ENCODE results near the gene CHFR. TPM values are rescaled to one million over a fixed set of nuclear protein-coding genes. Genes with fewer than 3 reads are reported as not detected.
"Not testable (repeated sequence)": the region's sequence is repeated elsewhere in the genome, so short reads cannot be mapped to it uniquely, and the experiment has no call there.

Gene CHFR
- polyA plus RNA-seq (2014; cell fraction: cytosol; rRNA removed) = 39.3 and 39.5 TPM in 2 replicates
- 64.9 and 78.1 TPM in 2 replicates for polyA plus RNA-seq (2014; cell fraction: nucleus; rRNA removed)

GRCh38 chr12:132887513-132888351 lies at the start of gene CHFR:
Gene CHFR (minus strand): TSS chr12:132887605. CDS start chr12:132887328, 277 bp downstream.
- DNase-seq (ENCODE audit: low spot score) = peak; percentile 98

- DNase-seq (ENCODE audit: low spot score) = not testable (repeated sequence)
Observed at GRCh38 chr12:132936921-132937320, 49.5 kb upstream of the CHFR start.

DNA sequence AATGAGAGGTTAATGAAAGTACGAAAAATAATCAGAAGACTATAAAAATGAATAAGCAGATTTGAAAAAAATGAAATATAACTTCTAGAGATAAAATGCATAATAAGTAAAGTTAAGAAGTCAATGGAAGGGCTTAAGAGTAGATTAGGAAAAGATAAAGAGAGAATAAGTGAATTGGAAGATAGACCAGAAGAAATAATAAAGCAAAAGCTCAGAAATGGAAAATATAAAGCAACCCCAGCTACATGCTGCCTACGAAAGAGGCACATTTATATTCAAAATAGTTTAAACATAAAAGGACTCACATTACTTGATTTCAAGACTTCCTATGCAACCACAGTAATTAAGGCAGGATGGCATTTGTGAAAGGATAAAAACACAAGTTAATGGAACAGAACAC lies 48.8 kb upstream of the CHFR start:
- DNase-seq (ENCODE audit: low spot score) = no peak

GRCh38 chr12:132926415-132926833 lies 39.0 kb upstream of the CHFR start:
- DNase-seq (ENCODE audit: low spot score) = no peak

GRCh38 chr12:132925597-132926414 lies 38.4 kb upstream of the CHFR start:
- no peak for DNase-seq (ENCODE audit: low spot score)

- no peak for DNase-seq (ENCODE audit: low spot score)
Observed at GRCh38 chr12:132924356-132924755, 37.0 kb upstream of the CHFR start.

DNA sequence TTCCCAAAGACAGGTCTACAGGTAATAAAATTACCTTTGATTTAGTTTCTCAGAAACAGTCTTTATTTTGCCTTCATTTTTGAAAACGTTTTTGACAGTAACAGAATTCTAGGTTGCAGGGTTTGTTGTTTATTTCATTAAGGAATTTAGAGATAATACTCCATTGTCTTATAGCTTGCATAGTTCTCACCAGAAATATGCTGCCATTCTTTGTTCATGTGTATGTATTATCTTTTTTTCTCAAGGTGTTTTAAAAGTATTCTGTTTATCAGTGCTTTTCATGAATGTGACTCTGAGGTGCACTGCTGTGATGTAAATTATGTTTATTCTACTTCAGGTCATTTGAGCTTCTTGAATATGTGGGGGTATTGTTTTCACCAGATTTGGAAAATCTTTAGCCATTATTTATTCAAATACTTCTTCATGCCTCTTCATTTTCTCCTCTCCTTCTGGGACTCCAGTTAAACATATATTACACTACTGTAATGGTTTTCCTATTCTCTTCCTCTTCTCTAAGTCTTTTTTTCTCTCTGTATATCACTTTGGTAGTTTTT lies 36.0 kb upstream of the CHFR start:
- no peak for DNase-seq (ENCODE audit: low spot score)

DNA sequence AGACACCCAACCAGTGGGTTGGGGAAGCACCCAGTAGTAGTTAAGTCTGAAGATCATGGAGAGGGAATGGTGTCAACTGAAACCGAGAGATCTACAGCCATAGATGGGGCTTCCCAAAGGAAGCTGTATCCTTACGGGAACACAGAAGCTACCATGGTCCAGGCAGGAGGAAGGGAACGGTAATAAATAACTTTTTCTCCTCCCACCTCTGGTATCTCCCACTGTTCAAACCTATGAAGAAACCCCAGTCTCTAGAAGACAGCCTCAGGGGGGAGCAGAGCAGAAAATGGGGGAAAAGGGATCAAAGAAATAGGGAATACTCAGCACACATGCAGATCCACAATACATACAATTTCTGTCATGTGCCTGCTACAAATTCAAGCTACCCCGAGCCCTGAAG lies 35.3 kb upstream of the CHFR start:
- no peak for DNase-seq (ENCODE audit: low spot score)

DNA sequence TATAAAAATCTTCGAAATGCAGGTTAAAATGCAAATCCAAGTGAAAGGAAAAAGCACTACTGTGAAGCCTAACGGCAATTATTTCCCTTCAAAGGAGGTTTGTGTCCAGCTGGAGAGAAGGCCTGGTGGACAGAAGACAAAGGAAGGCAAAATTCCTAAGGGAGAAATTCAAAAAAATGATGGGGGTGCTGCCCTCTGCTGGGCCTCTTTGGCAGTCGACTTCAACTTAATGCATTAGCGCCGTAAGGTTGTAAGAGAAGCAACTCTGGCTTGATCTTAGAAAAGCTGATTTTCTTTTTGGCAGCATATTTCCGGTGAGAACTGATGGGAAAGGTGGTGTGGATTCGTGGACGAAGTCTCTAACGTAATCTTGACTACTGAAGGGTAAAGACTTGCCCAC lies 34.3 kb upstream of the CHFR start:
- no peak for DNase-seq (ENCODE audit: low spot score)

GRCh38 chr12:132918680-132919079 lies 31.3 kb upstream of the CHFR start:
- no peak for DNase-seq (ENCODE audit: low spot score)

GRCh38 chr12:132909030-132909368 lies 21.6 kb upstream of the CHFR start:
- DNase-seq (ENCODE audit: low spot score) = no peak

GRCh38 chr12:132908145-132909029 lies 21.0 kb upstream of the CHFR start:
- peak; percentile 99 for DNase-seq (ENCODE audit: low spot score)

DNA sequence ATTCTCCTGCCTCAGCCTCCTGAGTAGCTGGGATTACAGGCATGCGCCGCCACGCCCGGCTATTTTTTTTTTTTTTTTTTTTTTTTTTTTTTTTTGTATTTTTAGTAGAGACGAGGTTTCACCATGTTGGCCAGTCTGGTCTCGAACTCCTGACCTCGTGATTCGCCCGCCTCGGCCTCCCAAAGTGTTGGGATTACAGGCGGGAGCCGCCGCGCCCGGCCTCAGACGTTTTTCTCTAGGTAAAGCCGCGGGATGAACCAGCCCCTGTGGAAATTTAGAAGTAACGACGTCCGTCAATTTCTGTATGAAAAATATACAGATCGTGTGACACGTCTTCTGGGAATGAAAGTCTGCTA lies 20.4 kb upstream of the CHFR start:
- DNase-seq (ENCODE audit: low spot score) = not testable (repeated sequence)

DNA sequence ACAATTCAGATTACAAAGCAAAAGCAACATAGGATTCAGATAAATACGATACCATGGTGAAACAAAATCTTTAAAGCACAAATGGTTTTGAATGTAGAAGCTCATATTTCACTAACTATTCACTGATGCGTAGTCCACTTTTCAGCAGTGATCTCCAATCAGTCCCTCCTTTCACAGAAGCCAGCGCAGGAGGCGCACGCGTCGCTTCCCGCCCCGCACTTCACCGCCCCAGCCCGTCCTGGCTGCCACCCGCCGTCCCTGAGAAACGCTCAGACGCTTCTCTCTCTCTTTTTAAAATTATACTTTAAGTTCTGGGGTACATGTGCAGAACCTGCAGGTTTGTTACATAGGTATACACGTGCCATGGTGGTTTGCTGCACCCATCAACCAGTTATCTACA lies 19.8 kb upstream of the CHFR start:
- DNase-seq (ENCODE audit: low spot score) = no peak

GRCh38 chr12:132904718-132905328 lies 17.4 kb upstream of the CHFR start:
- no peak for DNase-seq (ENCODE audit: low spot score)

DNA sequence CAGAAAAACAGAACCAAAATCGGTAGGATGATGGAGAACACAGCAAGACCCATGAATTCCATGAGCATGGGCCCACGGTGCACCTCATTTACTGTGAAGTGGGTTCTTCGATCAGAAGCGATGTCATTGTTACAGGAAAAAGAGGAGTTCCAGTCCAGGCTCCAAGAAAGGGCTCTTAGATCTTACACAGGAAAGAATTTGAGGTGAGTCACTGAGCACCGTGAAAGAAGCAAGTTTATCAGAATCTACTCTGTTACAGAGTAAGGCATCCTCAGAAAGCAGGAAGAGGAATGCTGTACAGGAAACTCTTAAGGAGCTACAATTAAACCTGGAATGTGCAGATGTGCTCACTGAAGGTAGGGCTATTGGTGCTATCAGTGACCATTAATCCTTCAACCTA lies 11.6 kb upstream of the CHFR start:
- no peak for DNase-seq (ENCODE audit: low spot score)

- DNase-seq (ENCODE audit: low spot score) = no peak
Observed at GRCh38 chr12:132888852-132889251, 1.4 kb upstream of the CHFR start.

DNA sequence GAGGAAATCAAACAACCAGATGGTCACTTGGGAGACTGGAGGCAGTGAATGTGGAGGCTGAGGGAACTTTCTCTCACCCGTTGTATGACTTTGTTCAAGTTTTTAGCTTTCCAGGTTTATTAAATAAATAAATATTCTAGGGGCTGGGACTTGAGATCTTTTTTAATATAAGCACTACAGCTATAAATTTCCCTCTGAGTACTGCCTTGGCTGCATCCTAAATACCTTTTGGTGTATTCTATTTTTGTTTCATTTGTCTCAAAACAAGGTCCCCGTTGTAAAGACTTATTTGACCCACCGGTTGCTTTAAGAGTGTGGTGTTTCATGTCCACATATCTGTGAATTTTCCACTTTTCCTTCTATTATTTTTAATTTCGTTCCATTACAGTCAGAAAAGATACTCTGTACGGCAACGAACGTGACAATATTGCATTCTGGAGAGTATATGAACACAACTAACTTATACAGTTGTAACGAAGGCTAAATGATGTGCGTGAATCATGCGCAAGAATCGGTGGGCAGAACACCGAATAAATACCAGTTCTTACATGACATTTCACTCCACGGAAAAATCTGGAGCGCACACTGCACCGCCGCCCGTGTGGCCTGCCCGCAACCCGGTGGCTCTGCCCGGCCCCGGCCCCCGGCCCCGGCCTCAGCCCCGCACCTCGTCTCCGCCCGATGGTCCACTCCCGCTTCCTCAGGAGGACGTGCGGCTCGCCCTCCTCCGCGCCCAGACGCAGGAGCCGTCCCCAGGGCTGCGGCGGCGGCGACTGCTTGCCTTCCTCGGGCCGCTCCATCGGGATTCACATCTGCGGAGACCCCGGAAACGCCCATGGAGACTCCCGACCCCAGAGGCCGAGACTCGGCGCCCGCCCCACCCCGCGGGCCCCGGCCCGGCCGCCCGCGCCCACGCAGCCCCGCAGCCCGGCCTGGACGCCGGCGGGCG lies 602 bp downstream of the CHFR start:
- peak; percentile 65 for DNase-seq (ENCODE audit: low spot score)

- DNase-seq (ENCODE audit: low spot score) = no peak
Observed at GRCh38 chr12:132881818-132882217, 5.6 kb downstream of the CHFR start.

- not testable (repeated sequence) for DNase-seq (ENCODE audit: low spot score)
Observed at GRCh38 chr12:132874620-132875019, 12.8 kb downstream of the CHFR start.

All from SK-N-DZ (cell line).